ENCODE results near the gene RPS6KL1.

Gene RPS6KL1

DNA sequence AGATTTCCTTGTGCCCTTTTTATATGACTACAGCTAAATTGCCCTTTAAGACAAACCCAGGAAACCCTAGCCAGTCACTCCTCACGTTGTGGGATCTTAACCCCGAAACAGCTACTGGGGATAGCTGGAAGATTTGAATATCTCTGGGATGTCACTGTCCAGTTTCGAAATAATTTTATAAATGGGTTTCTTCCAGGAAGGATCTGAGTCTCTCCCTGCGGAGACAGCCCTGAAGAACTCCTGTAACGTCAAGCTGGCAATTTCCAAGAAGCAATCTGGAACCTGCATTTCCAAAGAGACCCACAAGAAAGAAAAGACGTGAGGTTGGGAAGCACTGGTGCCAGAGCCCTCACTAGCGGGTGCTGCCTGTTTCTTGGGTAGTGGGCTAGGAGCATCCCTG lies 68.0 kb downstream of the RPS6KL1 start:
- TF ChIP-seq EGR1 (IDR thresholded peaks at IDR 0.05) = no peak
- no peak for TF ChIP-seq TAF1 (IDR thresholded peaks at IDR 0.05; ENCODE audit: low read depth)
- TF ChIP-seq RAD21 (IDR thresholded peaks at IDR 0.05; ENCODE audit: low read depth) = no peak
- no peak for TF ChIP-seq YY1 (IDR thresholded peaks at IDR 0.05; ENCODE audit: low read depth)
- TF ChIP-seq NFIC (IDR thresholded peaks at IDR 0.05) = no peak
- no peak for TF ChIP-seq ZBTB7A (IDR thresholded peaks at IDR 0.05; ENCODE audit: low read depth)
- no peak for TF ChIP-seq TCF12 (IDR thresholded peaks at IDR 0.05; ENCODE audit: low read depth)

Measured in Ishikawa (cell line).